ENCODE measurements around the gene CERS3.

CERS3 gene

DNA sequence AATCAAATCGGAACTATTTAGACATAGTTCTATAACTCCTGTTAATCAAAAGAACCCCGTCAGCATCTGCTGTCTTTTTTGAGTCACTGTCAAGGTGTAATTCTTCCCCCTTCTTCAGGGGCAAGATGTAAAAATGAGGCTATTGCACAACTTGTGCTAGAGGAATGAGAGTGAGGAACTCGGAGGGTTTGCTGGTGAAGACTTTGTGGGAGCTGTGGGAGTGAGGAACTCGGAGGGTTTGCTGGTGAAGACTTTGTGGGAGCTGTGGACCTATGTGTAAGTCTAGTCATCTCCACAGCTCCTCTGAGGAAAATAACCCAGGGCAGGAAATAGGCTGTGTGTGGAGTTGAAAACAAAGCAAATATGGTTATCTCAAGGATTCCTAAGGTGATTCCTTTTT is 2.5 kb upstream of the CERS3 start:
- H3K9ac ChIP-seq (ENCODE audit: low read depth, low read length), result no peak overlapping the region
- DNase-seq (no peak), ATAC-seq (ENCODE audit: insufficient read depth, low read depth) (no peak)
- TF ChIP-seq, protein P1, sequence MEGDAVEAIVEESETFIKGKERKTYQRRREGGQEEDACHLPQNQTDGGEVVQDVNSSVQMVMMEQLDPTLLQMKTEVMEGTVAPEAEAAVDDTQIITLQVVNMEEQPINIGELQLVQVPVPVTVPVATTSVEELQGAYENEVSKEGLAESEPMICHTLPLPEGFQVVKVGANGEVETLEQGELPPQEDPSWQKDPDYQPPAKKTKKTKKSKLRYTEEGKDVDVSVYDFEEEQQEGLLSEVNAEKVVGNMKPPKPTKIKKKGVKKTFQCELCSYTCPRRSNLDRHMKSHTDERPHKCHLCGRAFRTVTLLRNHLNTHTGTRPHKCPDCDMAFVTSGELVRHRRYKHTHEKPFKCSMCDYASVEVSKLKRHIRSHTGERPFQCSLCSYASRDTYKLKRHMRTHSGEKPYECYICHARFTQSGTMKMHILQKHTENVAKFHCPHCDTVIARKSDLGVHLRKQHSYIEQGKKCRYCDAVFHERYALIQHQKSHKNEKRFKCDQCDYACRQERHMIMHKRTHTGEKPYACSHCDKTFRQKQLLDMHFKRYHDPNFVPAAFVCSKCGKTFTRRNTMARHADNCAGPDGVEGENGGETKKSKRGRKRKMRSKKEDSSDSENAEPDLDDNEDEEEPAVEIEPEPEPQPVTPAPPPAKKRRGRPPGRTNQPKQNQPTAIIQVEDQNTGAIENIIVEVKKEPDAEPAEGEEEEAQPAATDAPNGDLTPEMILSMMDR (IDR thresholded peaks at IDR 0.05; ENCODE audit: borderline replicate concordance, extremely low read depth, low read length, poor library complexity, severe bottlenecking), result no peak
- TF ChIP-seq EZH2 (IDR thresholded peaks at IDR 0.05; ENCODE audit: borderline replicate concordance, low read depth, low read length, severe bottlenecking), result no peak
- H2AFZ ChIP-seq (ENCODE audit: low read depth, low read length), result no peak overlapping the region
- H3K4me1 ChIP-seq (ENCODE audit: insufficient read depth, low read length), result no peaks in the 10 kb centered on the region
- no peaks in the 10 kb centered on the region for H3K9me3 ChIP-seq (ENCODE audit: insufficient read depth, low read length, severe bottlenecking)
- no peaks in the 10 kb centered on the region for H3K36me3 ChIP-seq (ENCODE audit: insufficient read depth, low read length)
- H3K27me3 ChIP-seq (ENCODE audit: insufficient read depth, low read length, poor library complexity), result peaks cover 7% of the 10 kb centered on the region
- no peaks in the 10 kb centered on the region for H3K79me2 ChIP-seq (ENCODE audit: insufficient read depth, low read length)
- H4K20me1 ChIP-seq (ENCODE audit: insufficient read depth, low read length), result no peaks in the 10 kb centered on the region
- H3K4me3 ChIP-seq (ENCODE audit: low read depth in 1 of 2, low read length in 2 of 2), result no peak overlapping the region
- no peak overlapping the region for H3K4me2 ChIP-seq (ENCODE audit: insufficient read depth, low read length)
- no peak overlapping the region for H3K27ac ChIP-seq (ENCODE audit: low read length)

DNA sequence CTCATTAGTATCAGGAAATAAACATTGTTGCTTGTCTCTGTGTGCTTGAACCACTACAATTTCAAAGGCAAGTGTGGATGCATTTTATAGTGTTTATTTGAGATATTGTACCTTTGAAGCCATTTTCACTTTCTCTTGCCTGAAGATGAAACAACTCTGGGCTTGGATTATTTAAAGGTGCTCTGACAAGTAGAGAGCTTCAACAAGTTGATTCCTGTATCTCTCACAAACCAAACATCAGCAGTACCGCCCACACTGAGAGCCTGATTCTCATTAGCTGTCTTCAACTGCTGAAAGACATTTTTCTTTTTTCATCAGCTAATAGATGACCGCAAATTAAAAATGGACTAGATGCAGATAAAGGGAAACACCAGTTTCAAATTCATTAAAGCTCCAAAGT is 806 bp upstream of the CERS3 start:
- H3K36me3 ChIP-seq (ENCODE audit: insufficient read depth, low read length), result no peaks in the 10 kb centered on the region
- H3K4me2 ChIP-seq (ENCODE audit: insufficient read depth, low read length), result no peak overlapping the region
- H3K4me3 ChIP-seq (ENCODE audit: low read depth in 1 of 2, low read length in 2 of 2), result no peak overlapping the region
- no peak overlapping the region for H3K9ac ChIP-seq (ENCODE audit: low read depth, low read length)
- ATAC-seq (ENCODE audit: insufficient read depth, low read depth) (no peak), DNase-seq (no peak)
- no peaks in the 10 kb centered on the region for H4K20me1 ChIP-seq (ENCODE audit: insufficient read depth, low read length)
- H3K79me2 ChIP-seq (ENCODE audit: insufficient read depth, low read length), result no peaks in the 10 kb centered on the region
- no peak overlapping the region for H2AFZ ChIP-seq (ENCODE audit: low read depth, low read length)
- no peaks in the 10 kb centered on the region for H3K4me1 ChIP-seq (ENCODE audit: insufficient read depth, low read length)
- no peak overlapping the region for H3K27ac ChIP-seq (ENCODE audit: low read length)
- TF ChIP-seq EZH2 (IDR thresholded peaks at IDR 0.05; ENCODE audit: borderline replicate concordance, low read depth, low read length, severe bottlenecking), result no peak
- TF ChIP-seq, protein P1 (IDR thresholded peaks at IDR 0.05; ENCODE audit: borderline replicate concordance, extremely low read depth, low read length, poor library complexity, severe bottlenecking), result no peak
- no peaks in the 10 kb centered on the region for H3K9me3 ChIP-seq (ENCODE audit: insufficient read depth, low read length, severe bottlenecking)
- H3K27me3 ChIP-seq (ENCODE audit: insufficient read depth, low read length, poor library complexity), result peaks cover 7% of the 10 kb centered on the region

DNA sequence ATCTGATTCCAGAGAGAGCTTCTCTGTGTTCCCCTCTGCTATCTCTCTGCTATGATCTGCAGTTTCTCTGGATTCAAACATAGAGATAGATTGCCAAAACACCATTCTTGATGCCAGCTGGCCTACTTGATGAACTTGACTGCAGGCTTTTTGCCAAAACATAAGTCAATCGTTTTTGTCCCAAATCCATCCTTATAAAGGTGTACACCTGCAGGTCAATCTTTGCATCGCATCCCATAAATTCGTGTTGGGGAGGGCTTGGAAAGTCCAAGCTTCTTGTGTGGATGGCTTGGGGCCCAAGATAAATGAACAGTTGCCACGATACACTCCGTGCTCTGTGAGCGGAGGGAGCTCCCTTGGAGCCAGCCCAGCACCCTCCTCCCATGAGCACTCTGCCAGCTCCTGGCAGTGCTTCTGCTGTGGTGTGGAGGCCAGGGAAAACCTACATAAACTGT is 2.7 kb downstream of the CERS3 start:
- no peaks in the 10 kb centered on the region for H3K9me3 ChIP-seq (ENCODE audit: insufficient read depth, low read length, severe bottlenecking)
- H3K9ac ChIP-seq (ENCODE audit: low read depth, low read length), result no peak overlapping the region
- no peak overlapping the region for H3K4me2 ChIP-seq (ENCODE audit: insufficient read depth, low read length)
- no peak overlapping the region for H3K4me3 ChIP-seq (ENCODE audit: low read depth in 1 of 2, low read length in 2 of 2)
- H3K27me3 ChIP-seq (ENCODE audit: insufficient read depth, low read length, poor library complexity), result no peaks in the 10 kb centered on the region
- H3K79me2 ChIP-seq (ENCODE audit: insufficient read depth, low read length), result no peaks in the 10 kb centered on the region
- H3K27ac ChIP-seq (ENCODE audit: low read length), result no peak overlapping the region
- ATAC-seq (ENCODE audit: insufficient read depth, low read depth) (no peak), DNase-seq (no peak)
- peaks cover under 1% of the 10 kb centered on the region for H3K4me1 ChIP-seq (ENCODE audit: insufficient read depth, low read length)
- H4K20me1 ChIP-seq (ENCODE audit: insufficient read depth, low read length), result no peaks in the 10 kb centered on the region
- TF ChIP-seq EZH2 (IDR thresholded peaks at IDR 0.05; ENCODE audit: borderline replicate concordance, low read depth, low read length, severe bottlenecking), result no peak
- TF ChIP-seq, protein P1 (IDR thresholded peaks at IDR 0.05; ENCODE audit: borderline replicate concordance, extremely low read depth, low read length, poor library complexity, severe bottlenecking), result no peak
- no peaks in the 10 kb centered on the region for H3K36me3 ChIP-seq (ENCODE audit: insufficient read depth, low read length)
- H2AFZ ChIP-seq (ENCODE audit: low read depth, low read length), result no peak overlapping the region

DNA sequence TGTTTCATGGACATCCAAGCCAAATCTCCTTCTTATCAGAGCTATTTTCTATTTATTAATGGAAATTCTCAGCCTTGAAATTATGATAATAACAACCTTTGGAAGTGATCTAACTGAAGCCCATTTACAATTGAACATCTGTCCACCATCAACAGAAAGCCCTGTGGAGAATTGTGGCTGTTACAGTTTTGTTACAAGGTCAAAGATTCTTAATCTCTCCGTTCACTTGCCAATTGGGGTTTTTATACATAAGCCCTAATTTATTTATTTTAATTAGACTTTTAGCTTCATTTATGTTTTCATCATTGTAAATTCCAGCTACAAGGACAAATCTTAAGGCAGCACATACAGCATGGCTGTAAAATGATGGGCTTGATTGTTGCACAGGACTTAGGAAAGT is 3.3 kb downstream of the CERS3 start:
- no peaks in the 10 kb centered on the region for H3K79me2 ChIP-seq (ENCODE audit: insufficient read depth, low read length)
- H3K27ac ChIP-seq (ENCODE audit: low read length), result no peak overlapping the region
- no peaks in the 10 kb centered on the region for H4K20me1 ChIP-seq (ENCODE audit: insufficient read depth, low read length)
- no peak overlapping the region for H3K4me2 ChIP-seq (ENCODE audit: insufficient read depth, low read length)
- TF ChIP-seq, protein P1 (IDR thresholded peaks at IDR 0.05; ENCODE audit: borderline replicate concordance, extremely low read depth, low read length, poor library complexity, severe bottlenecking), result no peak
- H3K4me1 ChIP-seq (ENCODE audit: insufficient read depth, low read length), result peaks cover 7% of the 10 kb centered on the region
- ATAC-seq (ENCODE audit: insufficient read depth, low read depth) (no peak), DNase-seq (no peak)
- H2AFZ ChIP-seq (ENCODE audit: low read depth, low read length), result no peak overlapping the region
- H3K4me3 ChIP-seq (ENCODE audit: low read depth in 1 of 2, low read length in 2 of 2), result no peak overlapping the region
- H3K27me3 ChIP-seq (ENCODE audit: insufficient read depth, low read length, poor library complexity), result no peaks in the 10 kb centered on the region
- H3K9me3 ChIP-seq (ENCODE audit: insufficient read depth, low read length, severe bottlenecking), result no peaks in the 10 kb centered on the region
- H3K9ac ChIP-seq (ENCODE audit: low read depth, low read length), result no peak overlapping the region
- no peaks in the 10 kb centered on the region for H3K36me3 ChIP-seq (ENCODE audit: insufficient read depth, low read length)

Data from DND-41 (cell line).